HepG2 (cell line): ENCODE measurements around the gene SLC25A25. TPM values are rescaled to one million over a fixed set of nuclear protein-coding genes. Genes with fewer than 3 reads are reported as not detected.

ENCODE experiments used
- ATF1 ChIP-seq: IDR thresholded peaks from 2 replicates; pipeline ENCODE4 v1.6.1; 2016; ENCODE audit warnings: mild to moderate bottlenecking, control low read depth
- BORCS8-MEF2B ChIP-seq: sonication (generic); formaldehyde crosslinking; IDR thresholded peaks from 2 replicates; pipeline ENCODE4 v1.8.0; 2022; ENCODE audit warnings: mild to moderate bottlenecking, missing genetic modification reagents
- CEBPB ChIP-seq: IDR thresholded peaks from 2 replicates; pipeline ENCODE4 v1.6.1; 2011; ENCODE audit warnings: low read depth, low read length, improper control_type of control experiment, borderline replicate concordance
- HNF1A ChIP-seq, 2 experiments: sonication (generic) in 1 of 2; formaldehyde crosslinking in 1 of 2; IDR thresholded peaks; 2 replicates each; pipeline versions ENCODE4 v1.4.0 to v1.6.1; 2016 to 2020; ENCODE audit warnings: borderline replicate concordance in 1 of 2, low read depth in 1 of 2, mild to moderate bottlenecking in 1 of 2, missing genetic modification reagents in 1 of 2
- KDM4B ChIP-seq: sonication (generic); formaldehyde crosslinking; IDR thresholded peaks from 2 replicates; pipeline ENCODE4 v1.4.0; 2020; ENCODE audit warnings: missing genetic modification reagents
- MLX ChIP-seq: IDR thresholded peaks from 2 replicates; pipeline ENCODE4 v1.6.1; 2016
- MXD4 ChIP-seq: IDR thresholded peaks from 2 replicates; pipeline ENCODE4 v1.6.1; 2016; ENCODE audit warnings: mild to moderate bottlenecking, missing biosample characterization, missing genetic modification reagents
- REL ChIP-seq: sonication (generic); formaldehyde crosslinking; conservative IDR thresholded peaks from 2 replicates; pipeline ENCODE4 v1.8.0; 2022; ENCODE audit warnings: mild to moderate bottlenecking, missing genetic modification reagents, moderate library complexity
- SCMH1 ChIP-seq: sonication (generic); formaldehyde crosslinking; IDR thresholded peaks from 2 replicates; pipeline ENCODE4 v1.9.0; 2021; ENCODE audit warnings: missing genetic modification reagents, mild to moderate bottlenecking, borderline replicate concordance
- SMAD3 ChIP-seq: sonication (generic); formaldehyde crosslinking; IDR thresholded peaks from 2 replicates; pipeline ENCODE4 v1.4.0; 2020; ENCODE audit warnings: missing genetic modification reagents
- SPEN ChIP-seq: sonication (generic); formaldehyde crosslinking; IDR thresholded peaks from 2 replicates; pipeline ENCODE4 v1.5.1; 2020; ENCODE audit warnings: low read depth, mild to moderate bottlenecking, missing genetic modification reagents
- TCF7 ChIP-seq: sonication (generic); IDR thresholded peaks from 2 replicates; pipeline ENCODE4 v1.6.1; 2016; ENCODE audit warnings: antibody characterized with exemption, low read depth
- USF2 ChIP-seq, 2 experiments: sonication (generic) in 1 of 2; formaldehyde crosslinking in 1 of 2; IDR thresholded peaks; 2 replicates each; pipeline versions ENCODE4 v1.5.1 to v1.6.1; 2011 to 2020; ENCODE audit warnings: borderline replicate concordance in 1 of 2, low read depth in 1 of 2, low read length in 1 of 2, mild to moderate bottlenecking in 1 of 2, missing genetic modification reagents in 1 of 2, moderate library complexity in 1 of 2
- ZBTB20 ChIP-seq: sonication (generic); formaldehyde crosslinking; IDR thresholded peaks from 2 replicates; pipeline ENCODE4 v1.8.1; 2023; ENCODE audit warnings: missing genetic modification reagents, low read depth, mild to moderate bottlenecking, borderline replicate concordance
- ZKSCAN8 ChIP-seq: IDR thresholded peaks from 2 replicates; pipeline ENCODE4 v1.6.1; 2016; ENCODE audit warnings: borderline replicate concordance, missing genetic modification reagents, missing compliant biosample characterization
- ZNF335 ChIP-seq: sonication (generic); formaldehyde crosslinking; IDR thresholded peaks from 2 replicates; pipeline ENCODE4 v1.4.0; 2020; ENCODE audit warnings: missing genetic modification reagents
- ZNF441 ChIP-seq: sonication (generic); formaldehyde crosslinking; IDR thresholded peaks from 2 replicates; pipeline ENCODE4 v1.7.0; 2021; ENCODE audit warnings: missing genetic modification reagents, borderline replicate concordance
- ZNF556 ChIP-seq: sonication (generic); formaldehyde crosslinking; IDR thresholded peaks from 2 replicates; pipeline ENCODE4 v1.4.0; 2020; ENCODE audit warnings: mild to moderate bottlenecking, missing genetic modification reagents, borderline replicate concordance
- ZNF563 ChIP-seq: sonication (generic); formaldehyde crosslinking; IDR thresholded peaks from 2 replicates; pipeline ENCODE4 v1.8.0; 2022; ENCODE audit warnings: mild to moderate bottlenecking, moderate library complexity, missing genetic modification reagents
- ZNF776 ChIP-seq: sonication (generic); formaldehyde crosslinking; IDR thresholded peaks from 2 replicates; pipeline ENCODE4 v1.4.0; 2020; ENCODE audit warnings: mild to moderate bottlenecking, missing genetic modification reagents
- polyA plus RNA-seq, 8 experiments: library from polyadenylated mRNA; depleted of rRNA in 3 of 8; stranded (reverse) in 7 of 8; unstranded in 1 of 8; fragments of >200 nt; fragmentation: Illumina TruSeq in 4 of 8; extraction: Trizol in 4 of 8; gene quantifications; 2 replicates each; pipeline versions ENCODE4 v1.2.1 to v1.2.3, GENCODE V29; 2011 to 2016; ENCODE audit warnings: low read depth in 4 of 8, missing spikeins in 1 of 8, mixed read lengths in 1 of 8; ENCODE audit not compliant: insufficient read depth in 1 of 8
- total RNA-seq, 5 experiments: library from RNA; depleted of rRNA; stranded (reverse); fragments of >200 nt; fragmentation: Illumina TruSeq; extraction: Trizol; gene quantifications; 2 replicates each; pipeline ENCODE4 v1.2.3, GENCODE V29; 2016; ENCODE audit warnings: low read depth in 1 of 5
- TF ChIP-seq, protein P1 (sequence below): IDR thresholded peaks from 2 replicates; pipeline ENCODE4 v1.6.1; 2016; ENCODE audit warnings: mild to moderate bottlenecking

The SLC25A25 gene
- total and polyA plus RNA-seq, 2 of the 13 experiments (the other 11 are each of a cell fraction or from before 2014, with no cell fraction given) = 10.5 to 24.8 TPM

- no peak for TF ChIP-seq HNF1A (IDR thresholded peaks at IDR 0.05; ENCODE audit: low read depth)
- no peak for TF ChIP-seq HNF1A (CRISPR knock-in tag; IDR thresholded peaks at IDR 0.05; ENCODE audit: borderline replicate concordance)
- 0 out of 2 replicates have a peak, but pooled peaks have one; percentile 9 for TF ChIP-seq SMAD3 (CRISPR knock-in tag)
- no peak for TF ChIP-seq ZNF335 (CRISPR knock-in tag)
- no peak for TF ChIP-seq MLX (CRISPR knock-in tag)
- TF ChIP-seq ATF1 (CRISPR knock-in tag) = peak; percentile 46; the same call in 1 of the 2 replicates
- TF ChIP-seq ZKSCAN8 = no peak
- TF ChIP-seq CEBPB = no peak
- TF ChIP-seq ZNF441 = no peak
- TF ChIP-seq, protein P1, sequence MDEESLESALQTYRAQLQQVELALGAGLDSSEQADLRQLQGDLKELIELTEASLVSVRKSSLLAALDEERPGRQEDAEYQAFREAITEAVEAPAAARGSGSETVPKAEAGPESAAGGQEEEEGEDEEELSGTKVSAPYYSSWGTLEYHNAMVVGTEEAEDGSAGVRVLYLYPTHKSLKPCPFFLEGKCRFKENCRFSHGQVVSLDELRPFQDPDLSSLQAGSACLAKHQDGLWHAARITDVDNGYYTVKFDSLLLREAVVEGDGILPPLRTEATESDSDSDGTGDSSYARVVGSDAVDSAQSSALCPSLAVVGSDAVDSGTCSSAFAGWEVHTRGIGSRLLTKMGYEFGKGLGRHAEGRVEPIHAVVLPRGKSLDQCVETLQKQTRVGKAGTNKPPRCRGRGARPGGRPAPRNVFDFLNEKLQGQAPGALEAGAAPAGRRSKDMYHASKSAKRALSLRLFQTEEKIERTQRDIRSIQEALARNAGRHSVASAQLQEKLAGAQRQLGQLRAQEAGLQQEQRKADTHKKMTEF (CRISPR knock-in tag) = peak; percentile 43
- no peak; the same call in 1 of the 2 replicates for TF ChIP-seq SPEN (CRISPR knock-in tag)
- TF ChIP-seq ZNF776 = no peak; the same call in 1 of the 2 replicates
- TF ChIP-seq REL = no peak
- no peak for TF ChIP-seq BORCS8-MEF2B (CRISPR knock-in tag)
- TF ChIP-seq KDM4B = no peak
- TF ChIP-seq USF2 (IDR thresholded peaks at IDR 0.05; ENCODE audit: low read depth, low read length) = no peak
- TF ChIP-seq USF2 (CRISPR knock-in tag; IDR thresholded peaks at IDR 0.05; ENCODE audit: borderline replicate concordance) = 0 out of 2 replicates have a peak, but pooled peaks have one; percentile 28
- no peak for TF ChIP-seq SCMH1 (CRISPR knock-in tag)
- no peak for TF ChIP-seq MXD4 (CRISPR knock-in tag)
- 0 out of 2 replicates have a peak, but pooled peaks have one; percentile 50 for TF ChIP-seq ZNF563 (CRISPR knock-in tag)
- no peak for TF ChIP-seq ZNF556 (CRISPR knock-in tag)
- TF ChIP-seq ZBTB20 (CRISPR knock-in tag) = no peak
- no peak for TF ChIP-seq TCF7
These were observed at the start of gene SLC25A25 (continued) for GRCh38 chr9:128067645-128068385.
